SJCRH30 (cell line): Measurements from ENCODE around the gene ZNF440. TPM values are rescaled to one million over a fixed set of nuclear protein-coding genes. Genes with fewer than 3 reads are reported as not detected.
"Not testable (repeated sequence)": the region's sequence is repeated elsewhere in the genome, so short reads cannot be mapped to it uniquely, and the experiment has no call there.

Experiments used
- DNase-seq, 2 experiments: peaks; one replicate each; pipeline ENCODE4 v3.0.0-alpha.2; 2015 to 2020
- H3K27ac ChIP-seq: fragments of 250-450 bp; sonication (Bioruptor Pico); 2 replicates; pipeline ENCODE4 v1.5.1; 2020; ENCODE audit warnings: mild to moderate bottlenecking, moderate library complexity
- H3K27me3 ChIP-seq: fragments of 250-450 bp; sonication (Bioruptor Pico); 2 replicates; pipeline ENCODE4 v1.5.1; 2020; ENCODE audit warnings: mild to moderate bottlenecking, moderate library complexity
- H3K36me3 ChIP-seq: fragments of 250-450 bp; sonication (Bioruptor Pico); 2 replicates; pipeline ENCODE4 v1.5.1; 2020; ENCODE audit warnings: mild to moderate bottlenecking, moderate library complexity
- H3K4me1 ChIP-seq: fragments of 250-450 bp; sonication (Bioruptor Pico); 2 replicates; pipeline ENCODE4 v1.5.1; 2020; ENCODE audit warnings: mild to moderate bottlenecking, moderate library complexity
- H3K4me3 ChIP-seq: fragments of 250-450 bp; sonication (Bioruptor Pico); 2 replicates; pipeline ENCODE4 v1.5.1; 2020; ENCODE audit warnings: mild to moderate bottlenecking, moderate library complexity
- H3K9me3 ChIP-seq: fragments of 250-450 bp; sonication (Bioruptor Pico); replicated peaks from 2 replicates; pipeline ENCODE4 v1.5.1; 2020; ENCODE audit warnings: mild to moderate bottlenecking, moderate library complexity
- total RNA-seq: library from RNA; depleted of rRNA; stranded (reverse); fragments of >200 nt; shearing (Covaris generic); gene quantifications from 2 replicates; pipeline ENCODE4 v1.2.3, GENCODE V29; 2014

ZNF440 gene
- total RNA-seq, 1 experiment from 2014 or later, result 21.0 TPM

GRCh38 chr19:11848594-11849469 is 34.8 kb downstream of the ZNF440 start, which contains the start of gene ZNF439:
ZNF439 (plus strand) TSS chr19:11848726; CDS start chr19:11848868, 142 bp downstream.
- H3K4me1 ChIP-seq, result 0 out of 2 replicates have a peak, but pooled peaks cover 3% of the 10 kb centered on the region
- 0 out of 2 replicates have a peak, but pooled peaks cover 3% of the 10 kb centered on the region for H3K36me3 ChIP-seq
- peak within 1 kb of the TSS; percentile 20 for H3K27ac ChIP-seq
- DNase-seq, result peak; percentile 94 to 96
- H3K27me3 ChIP-seq, result no peaks in the 10 kb centered on the region
- H3K9me3 ChIP-seq, result no peaks in the 10 kb centered on the region; the same call in 1 of the 2 replicates
- H3K4me3 ChIP-seq, result peak within 1 kb of the TSS; percentile 80

GRCh38 chr19:11850289-11850688 is 36.2 kb downstream of the ZNF440 start:
- H3K27ac ChIP-seq, DNase-seq, H3K4me1 ChIP-seq, H3K9me3 ChIP-seq, H3K27me3 ChIP-seq, H3K4me3 ChIP-seq, H3K36me3 ChIP-seq: not testable (repeated sequence)

GRCh38 chr19:11853358-11853757 is 39.3 kb downstream of the ZNF440 start:
- DNase-seq, result no peak
- Histone ChIP-seq H3K4me1 (0 out of 2 replicates have a peak, but pooled peaks cover 3% of the 10 kb centered on the region), H3K27ac (no peak overlapping the region), H3K27me3 (no peaks in the 10 kb centered on the region), H3K4me3 (no peak overlapping the region), H3K36me3 (0 out of 2 replicates have a peak, but pooled peaks cover 3% of the 10 kb centered on the region), H3K9me3 (no peaks in the 10 kb centered on the region; the same call in 1 of the 2 replicates)

GRCh38 chr19:11856596-11857250 is 42.6 kb downstream of the ZNF440 start:
- H3K27me3 ChIP-seq, result no peaks in the 10 kb centered on the region

GRCh38 chr19:11860721-11861120 is 46.6 kb downstream of the ZNF440 start:
- no peaks in the 10 kb centered on the region for H3K4me1 ChIP-seq
- H3K27me3 ChIP-seq, result no peaks in the 10 kb centered on the region
- DNase-seq, result no peak
- H3K27ac ChIP-seq, result no peak overlapping the region
- peaks cover 7% of the 10 kb centered on the region for H3K9me3 ChIP-seq
- peaks cover 2% of the 10 kb centered on the region; the same call in 1 of the 2 replicates for H3K36me3 ChIP-seq
- no peak overlapping the region for H3K4me3 ChIP-seq

More at GRCh38 chr19:11856596-11857250, 42.6 kb downstream of the ZNF440 start:
- Histone ChIP-seq H3K27ac (no peak overlapping the region), H3K36me3 (no peaks in the 10 kb centered on the region), H3K4me3 (no peak overlapping the region), H3K4me1 (no peaks in the 10 kb centered on the region), H3K9me3 (no peaks in the 10 kb centered on the region; the same call in 1 of the 2 replicates)
- DNase-seq, result no peak

GRCh38 chr19:11861301-11861700 is 47.2 kb downstream of the ZNF440 start:
- Histone ChIP-seq H3K27me3 (no peaks in the 10 kb centered on the region), H3K27ac (no peak overlapping the region), H3K4me3 (no peak overlapping the region), H3K4me1 (no peaks in the 10 kb centered on the region), H3K36me3 (peaks cover 8% of the 10 kb centered on the region; the same call in 1 of the 2 replicates), H3K9me3 (peaks cover 7% of the 10 kb centered on the region)
- DNase-seq, result no peak

GRCh38 chr19:11867766-11868165 is 53.7 kb downstream of the ZNF440 start:
- H3K4me1 ChIP-seq, H3K4me3 ChIP-seq, H3K27me3 ChIP-seq, DNase-seq, H3K27ac ChIP-seq: not testable (repeated sequence)
- H3K36me3 ChIP-seq, result peaks cover 42% of the 10 kb centered on the region
- peaks cover 43% of the 10 kb centered on the region for H3K9me3 ChIP-seq

- no peak for DNase-seq
- Histone ChIP-seq H3K27me3 (no peaks in the 10 kb centered on the region), H3K27ac (no peak overlapping the region), H3K9me3 (peaks cover 43% of the 10 kb centered on the region), H3K4me1 (no peaks in the 10 kb centered on the region), H3K4me3 (no peak overlapping the region), H3K36me3 (peaks cover 42% of the 10 kb centered on the region)
Observed at GRCh38 chr19:11868188-11868587, 54.1 kb downstream of the ZNF440 start.

- Histone ChIP-seq H3K4me3 (no peak overlapping the region), H3K4me1 (no peaks in the 10 kb centered on the region), H3K36me3 (peaks cover 21% of the 10 kb centered on the region), H3K27ac (no peak overlapping the region), H3K27me3 (no peaks in the 10 kb centered on the region), H3K9me3 (peaks cover 23% of the 10 kb centered on the region)
- DNase-seq, result no peak
Observed at GRCh38 chr19:11872624-11873023, 58.6 kb downstream of the ZNF440 start.

GRCh38 chr19:11873762-11874161 is 59.7 kb downstream of the ZNF440 start:
- Histone ChIP-seq H3K9me3 (peaks cover 12% of the 10 kb centered on the region), H3K4me1 (no peaks in the 10 kb centered on the region), H3K36me3 (peaks cover 10% of the 10 kb centered on the region), H3K4me3 (no peak overlapping the region), H3K27me3 (no peaks in the 10 kb centered on the region), H3K27ac (no peak overlapping the region)
- no peak for DNase-seq

- H3K4me3 ChIP-seq, H3K9me3 ChIP-seq, H3K4me1 ChIP-seq, H3K27ac ChIP-seq, H3K36me3 ChIP-seq, H3K27me3 ChIP-seq: not testable (repeated sequence)
- peak; percentile 53 to 78 for DNase-seq
Observed at GRCh38 chr19:11879687-11880266, 65.7 kb downstream of the ZNF440 start.

- Histone ChIP-seq H3K36me3 (no peaks in the 10 kb centered on the region), H3K27me3 (no peaks in the 10 kb centered on the region), H3K4me3 (no peak overlapping the region), H3K4me1 (no peaks in the 10 kb centered on the region), H3K9me3 (no peaks in the 10 kb centered on the region; the same call in 1 of the 2 replicates), H3K27ac (no peak overlapping the region)
- no peak for DNase-seq
Observed at GRCh38 chr19:11880598-11880997, 66.5 kb downstream of the ZNF440 start.

GRCh38 chr19:11881151-11881800 is 67.2 kb downstream of the ZNF440 start:
- Histone ChIP-seq H3K4me3 (no peak overlapping the region), H3K36me3 (no peaks in the 10 kb centered on the region), H3K9me3 (no peaks in the 10 kb centered on the region), H3K27me3 (no peaks in the 10 kb centered on the region), H3K27ac (no peak overlapping the region), H3K4me1 (no peaks in the 10 kb centered on the region)
- peak; percentile 64 to 90 for DNase-seq

GRCh38 chr19:11882606-11883005 is 68.5 kb downstream of the ZNF440 start:
- Histone ChIP-seq H3K9me3 (no peaks in the 10 kb centered on the region), H3K36me3 (no peaks in the 10 kb centered on the region), H3K4me1 (peaks cover 5% of the 10 kb centered on the region; the same call in 1 of the 2 replicates), H3K4me3 (no peak overlapping the region), H3K27ac (no peak overlapping the region), H3K27me3 (no peaks in the 10 kb centered on the region)
- DNase-seq, result no peak
